ENCODE data around the gene WDR76. TPM values are rescaled to one million over a fixed set of nuclear protein-coding genes. Genes with fewer than 3 reads are reported as not detected.
"Not testable (repeated sequence)": the region's sequence is repeated elsewhere in the genome, so short reads cannot be mapped to it uniquely, and the experiment has no call there.

WDR76 gene
- total RNA-seq, 2 experiments from 2014 or later: 76.8 to 89.2 TPM

- H3K27me3 Mint-ChIP-seq, H3K9me3 Mint-ChIP-seq, H3K4me1 Mint-ChIP-seq, CTCF ChIA-PET, H3K4me3 Mint-ChIP-seq, DNase-seq, POLR2A ChIA-PET, H3K27ac Mint-ChIP-seq: not testable (repeated sequence)
- H3K36me3 Mint-ChIP-seq (ENCODE audit: low read depth): peaks cover 35% of the 10 kb centered on the region
Observed at GRCh38 chr15:43866636-43867035, 39.8 kb downstream of the WDR76 start.

- CTCF ChIA-PET: no interaction called here
- no peak for DNase-seq
- H3K4me3 Mint-ChIP-seq: no peak overlapping the region
Observed at GRCh38 chr15:43867096-43867495, 40.3 kb downstream of the WDR76 start.

GRCh38 chr15:43868406-43868805 lies 41.6 kb downstream of the WDR76 start:
- Mint-ChIP-seq H3K36me3 (ENCODE audit: low read depth) (peaks cover 43% of the 10 kb centered on the region), H3K27me3 (no peaks in the 10 kb centered on the region), H3K9me3 (no peaks in the 10 kb centered on the region), H3K4me3 (no peak overlapping the region), H3K4me1 (peaks cover 2% of the 10 kb centered on the region), H3K27ac (no peak overlapping the region)
- ChIA-PET CTCF (interaction anchor here (0.6 to 1.4 kb wide), 2 partner anchors 30 to 48 kb away, joined by 3 to 5 read pairs; no protein-coding TSS in a partner anchor), POLR2A (no interaction called here)
- DNase-seq: no peak

More at GRCh38 chr15:43867096-43867495, 40.3 kb downstream of the WDR76 start:
- Mint-ChIP-seq H3K9me3 (no peaks in the 10 kb centered on the region), H3K27ac (no peak overlapping the region), H3K27me3 (no peaks in the 10 kb centered on the region), H3K36me3 (ENCODE audit: low read depth) (peaks cover 37% of the 10 kb centered on the region), H3K4me1 (peaks cover 2% of the 10 kb centered on the region)
- POLR2A ChIA-PET: no interaction called here

- no peak overlapping the region for H3K4me3 Mint-ChIP-seq
- H3K9me3 Mint-ChIP-seq: no peaks in the 10 kb centered on the region
- peaks cover 2% of the 10 kb centered on the region for H3K4me1 Mint-ChIP-seq
- no peak for DNase-seq
- no peaks in the 10 kb centered on the region for H3K27me3 Mint-ChIP-seq
- H3K27ac Mint-ChIP-seq: no peak overlapping the region
- peaks cover 45% of the 10 kb centered on the region for H3K36me3 Mint-ChIP-seq (ENCODE audit: low read depth)
- POLR2A ChIA-PET: interaction anchor here (1.0 kb wide), 1 partner anchor 9 kb away, joined by 5 read pairs; no protein-coding TSS in a partner anchor
- CTCF ChIA-PET: interaction anchor here (1.0 kb wide), 1 partner anchor 31 kb away, joined by 3 read pairs; no protein-coding TSS in a partner anchor
Observed at GRCh38 chr15:43871835-43872234, 45.0 kb downstream of the WDR76 start.

GRCh38 chr15:43872416-43873020 lies 45.7 kb downstream of the WDR76 start:
- Mint-ChIP-seq H3K36me3 (ENCODE audit: low read depth) (peaks cover 42% of the 10 kb centered on the region), H3K27me3 (no peaks in the 10 kb centered on the region), H3K27ac (no peak overlapping the region), H3K9me3 (no peaks in the 10 kb centered on the region), H3K4me3 (no peak overlapping the region), H3K4me1 (peaks cover 1% of the 10 kb centered on the region)
- POLR2A ChIA-PET: no interaction called here
- DNase-seq: peak; percentile 41
- CTCF ChIA-PET: no interaction called here

GRCh38 chr15:43873651-43874050 lies 46.8 kb downstream of the WDR76 start:
- no peaks in the 10 kb centered on the region for H3K4me1 Mint-ChIP-seq
- H3K27ac Mint-ChIP-seq: no peak overlapping the region
- no peak overlapping the region for H3K4me3 Mint-ChIP-seq
- no peak for DNase-seq
- ChIA-PET POLR2A (no interaction called here), CTCF (no interaction called here)
- H3K9me3 Mint-ChIP-seq: no peaks in the 10 kb centered on the region
- H3K36me3 Mint-ChIP-seq (ENCODE audit: low read depth): peaks cover 43% of the 10 kb centered on the region
- no peaks in the 10 kb centered on the region for H3K27me3 Mint-ChIP-seq

GRCh38 chr15:43876872-43877271 lies 50.1 kb downstream of the WDR76 start:
- ChIA-PET POLR2A (interaction anchor here (0.6 kb wide), 1 partner anchor 621 kb away, joined by 3 read pairs; no protein-coding TSS in a partner anchor), CTCF (interaction anchor here (1.2 kb wide), 1 partner anchor 14 kb away, joined by 3 read pairs; no protein-coding TSS in a partner anchor)
- Mint-ChIP-seq H3K9me3 (no peaks in the 10 kb centered on the region), H3K27ac (no peak overlapping the region), H3K4me3 (no peak overlapping the region), H3K4me1 (no peaks in the 10 kb centered on the region), H3K36me3 (ENCODE audit: low read depth) (peaks cover 35% of the 10 kb centered on the region), H3K27me3 (no peaks in the 10 kb centered on the region)
- no peak for DNase-seq

- no peak overlapping the region for H3K4me3 Mint-ChIP-seq
- no peak overlapping the region for H3K27ac Mint-ChIP-seq
- DNase-seq: no peak
- CTCF ChIA-PET: no interaction called here
- peaks cover 33% of the 10 kb centered on the region for H3K36me3 Mint-ChIP-seq (ENCODE audit: low read depth)
- H3K27me3 Mint-ChIP-seq: no peaks in the 10 kb centered on the region
- no peaks in the 10 kb centered on the region for H3K9me3 Mint-ChIP-seq
- POLR2A ChIA-PET: interaction anchor here (0.6 kb wide), 1 partner anchor 620 kb away, joined by 3 read pairs; no protein-coding TSS in a partner anchor
- no peaks in the 10 kb centered on the region for H3K4me1 Mint-ChIP-seq
Observed at GRCh38 chr15:43877371-43877770, 50.6 kb downstream of the WDR76 start.

- ChIA-PET POLR2A (no interaction called here), CTCF (no interaction called here)
- Mint-ChIP-seq H3K4me3 (no peak overlapping the region), H3K36me3 (ENCODE audit: low read depth) (peaks cover 32% of the 10 kb centered on the region), H3K27ac (no peak overlapping the region), H3K4me1 (no peaks in the 10 kb centered on the region), H3K9me3 (no peaks in the 10 kb centered on the region), H3K27me3 (no peaks in the 10 kb centered on the region)
- no peak for DNase-seq
Observed at GRCh38 chr15:43878446-43878845, 51.6 kb downstream of the WDR76 start.

GRCh38 chr15:43879386-43880355 lies 52.9 kb downstream of the WDR76 start:
- ChIA-PET CTCF (interaction anchor here (0.5 to 1.0 kb wide), 2 partner anchors 287 to 913 kb away, joined by 3 read pairs; no protein-coding TSS in a partner anchor), POLR2A (no interaction called here)
- H3K27ac Mint-ChIP-seq: no peak overlapping the region
- no peaks in the 10 kb centered on the region for H3K9me3 Mint-ChIP-seq
- H3K36me3 Mint-ChIP-seq (ENCODE audit: low read depth): peaks cover 28% of the 10 kb centered on the region
- no peaks in the 10 kb centered on the region for H3K27me3 Mint-ChIP-seq
- no peaks in the 10 kb centered on the region for H3K4me1 Mint-ChIP-seq
- DNase-seq: no peak
- no peak overlapping the region for H3K4me3 Mint-ChIP-seq

GRCh38 chr15:43880406-43881194 lies 53.8 kb downstream of the WDR76 start:
- Mint-ChIP-seq H3K36me3 (ENCODE audit: low read depth) (peaks cover 31% of the 10 kb centered on the region), H3K27me3 (no peaks in the 10 kb centered on the region), H3K27ac (no peak overlapping the region), H3K9me3 (no peaks in the 10 kb centered on the region), H3K4me1 (no peaks in the 10 kb centered on the region), H3K4me3 (no peak overlapping the region)
- CTCF ChIA-PET: no interaction called here
- no peak for DNase-seq
- POLR2A ChIA-PET: interaction anchor here (1.0 kb wide), 1 partner anchor 9 kb away, joined by 5 read pairs; no protein-coding TSS in a partner anchor

GRCh38 chr15:43881245-43881644 lies 54.4 kb downstream of the WDR76 start:
- Mint-ChIP-seq H3K9me3 (no peaks in the 10 kb centered on the region), H3K4me1 (no peaks in the 10 kb centered on the region), H3K36me3 (ENCODE audit: low read depth) (peaks cover 25% of the 10 kb centered on the region), H3K27me3 (no peaks in the 10 kb centered on the region), H3K27ac (peak overlapping the region; percentile 25), H3K4me3 (no peak overlapping the region)
- POLR2A ChIA-PET: interaction anchor here (1.0 kb wide), 1 partner anchor 10 kb away, joined by 5 read pairs; no protein-coding TSS in a partner anchor
- no peak for DNase-seq
- CTCF ChIA-PET: no interaction called here
